Caco-2 (cell line): Measurements from ENCODE around the gene COX6B1. TPM values are rescaled to one million over a fixed set of nuclear protein-coding genes. Genes with fewer than 3 reads are reported as not detected.
"Not testable (repeated sequence)": the region's sequence is repeated elsewhere in the genome, so short reads cannot be mapped to it uniquely, and the experiment has no call there.

ENCODE experiments used
- BruUV-seq: library from RNA; stranded (reverse); fragments of 400-500 nt; replicated peaks from 2 replicates; lab custom pipeline; 2021; lab: Mats Ljungman, UMichigan
- CTCF ChIA-PET: fragments of 300-600 bp; sonication (Branson Sonifier 250); formaldehyde crosslinking; loops from one replicate; lab custom pipeline; 2022; ENCODE audit warnings: antibody characterized with exemption; lab: Charles Lee
- POLR2A ChIA-PET: fragments of 300-600 bp; sonication (Branson Sonifier 250); formaldehyde crosslinking; loops from one replicate; lab custom pipeline; 2022; ENCODE audit warnings: antibody characterized with exemption; lab: Charles Lee
- DNase-seq, 2 experiments: peaks; one replicate each; pipeline versions ENCODE4 v3.0.0 to v3.0.0-alpha.2; 2020 to 2022
- H3K27me3 ChIP-seq: replicated peaks from 2 replicates; pipeline ENCODE4 v1.6.0; 2011; ENCODE audit warnings: low read length; ENCODE audit not compliant: control insufficient read depth, insufficient read depth
- H3K36me3 ChIP-seq: 2 replicates; pipeline ENCODE4 v1.5.1; 2011; ENCODE audit warnings: low read length; ENCODE audit not compliant: control insufficient read depth, insufficient read depth
- H3K4me1 ChIP-seq: fragments of 250-450 bp; sonication (Bioruptor Pico); 2 replicates; pipeline ENCODE4 v1.5.1; 2020; ENCODE audit warnings: mild to moderate bottlenecking
- H3K4me3 ChIP-seq: 2 replicates; pipeline ENCODE4 v1.5.1; 2011; ENCODE audit warnings: low read depth, mild to moderate bottlenecking, control low read depth, low read length
- H3K9me3 ChIP-seq: fragments of 250-450 bp; sonication (Bioruptor Pico); 2 replicates; pipeline ENCODE4 v1.5.1; 2020; ENCODE audit warnings: mild to moderate bottlenecking, moderate library complexity
- H3K27ac Mint-ChIP-seq: one replicate; pipeline ENCODE4 v1.8.0; 2022; ENCODE audit warnings: mixed read lengths; ENCODE audit not compliant: unreplicated experiment
- H3K27me3 Mint-ChIP-seq: one replicate; pipeline ENCODE4 v1.8.0; 2022; ENCODE audit warnings: mixed read lengths; ENCODE audit not compliant: insufficient read depth, unreplicated experiment
- H3K36me3 Mint-ChIP-seq: one replicate; pipeline ENCODE4 v1.8.0; 2022; ENCODE audit warnings: mild to moderate bottlenecking, mixed read lengths; ENCODE audit not compliant: insufficient read depth, unreplicated experiment
- H3K4me1 Mint-ChIP-seq: one replicate; pipeline ENCODE4 v1.8.0; 2022; ENCODE audit warnings: low read depth, mixed read lengths; ENCODE audit not compliant: unreplicated experiment
- H3K4me3 Mint-ChIP-seq: one replicate; pipeline ENCODE4 v1.8.0; 2022; ENCODE audit warnings: mild to moderate bottlenecking, moderate library complexity, mixed read lengths; ENCODE audit not compliant: unreplicated experiment
- H3K9me3 Mint-ChIP-seq: one replicate; pipeline ENCODE4 v1.8.0; 2022; ENCODE audit warnings: mixed read lengths; ENCODE audit not compliant: unreplicated experiment
- intact Hi-C: fragments of 100-400 bp; cut with micrococcal nuclease; formaldehyde crosslinking; loops from one replicate; pipeline ENCODE4 v1.10.0; 2022; ENCODE audit not compliant: unreplicated experiment
- total RNA-seq: library from RNA; stranded (reverse); gene quantifications from 2 replicates; pipeline ENCODE4 v1.2.3, GENCODE V29; 2022
- TF ChIP-seq, protein P1 (sequence below), 2 experiments: fragments of 200-600 bp in 1 of 2; IDR thresholded peaks; 1 replicate in 1 of 2; 2 replicates in 1 of 2; pipeline versions ENCODE4 v1.5.1 to v1.8.0; 2011 to 2022; ENCODE audit warnings: antibody characterized with exemption in 1 of 2, control low read depth in 1 of 2, inconsistent platforms in 1 of 2, low read depth in 1 of 2, low read length in 1 of 2, mild to moderate bottlenecking in 1 of 2, moderate library complexity in 1 of 2; ENCODE audit not compliant: insufficient read depth in 1 of 2, severe bottlenecking in 1 of 2, unreplicated experiment in 1 of 2

COX6B1 gene
- total RNA-seq, 1 experiment from 2014 or later, result 551 TPM

DNA sequence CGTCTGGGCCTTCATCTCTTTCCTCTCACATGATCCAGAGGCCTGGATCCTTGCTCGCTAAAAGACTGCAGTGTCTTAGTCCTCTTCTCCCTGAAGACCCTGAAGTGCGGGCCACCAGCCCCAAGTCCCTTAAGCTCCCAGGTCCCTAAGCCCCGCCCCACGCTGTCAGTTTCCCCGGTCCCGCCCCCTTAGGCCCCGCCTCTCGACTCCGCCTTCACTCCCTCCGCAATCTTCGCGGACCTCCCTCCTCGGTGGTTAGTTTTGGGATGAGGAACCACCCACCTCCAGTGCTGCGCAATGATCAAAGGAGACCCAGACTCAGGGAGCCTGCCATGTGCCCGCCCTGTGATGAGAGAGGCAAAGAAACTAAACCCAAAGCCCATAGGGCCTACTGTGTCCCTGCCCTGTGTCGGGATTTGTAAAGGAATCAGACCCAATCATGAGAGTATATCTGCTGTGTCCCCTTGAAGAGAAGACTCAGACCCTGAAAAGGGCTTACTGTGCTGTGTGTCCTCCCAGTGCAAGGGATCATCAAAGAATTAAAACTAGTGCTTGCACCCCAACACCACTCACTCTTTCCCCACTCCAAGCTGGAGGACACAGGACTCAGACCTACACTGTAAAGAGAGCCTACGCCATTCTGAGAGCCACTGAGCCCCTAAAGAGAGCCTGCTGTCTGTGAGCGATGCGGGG, 3.0 kb upstream of the COX6B1 start:
- TF ChIP-seq, protein P1, sequence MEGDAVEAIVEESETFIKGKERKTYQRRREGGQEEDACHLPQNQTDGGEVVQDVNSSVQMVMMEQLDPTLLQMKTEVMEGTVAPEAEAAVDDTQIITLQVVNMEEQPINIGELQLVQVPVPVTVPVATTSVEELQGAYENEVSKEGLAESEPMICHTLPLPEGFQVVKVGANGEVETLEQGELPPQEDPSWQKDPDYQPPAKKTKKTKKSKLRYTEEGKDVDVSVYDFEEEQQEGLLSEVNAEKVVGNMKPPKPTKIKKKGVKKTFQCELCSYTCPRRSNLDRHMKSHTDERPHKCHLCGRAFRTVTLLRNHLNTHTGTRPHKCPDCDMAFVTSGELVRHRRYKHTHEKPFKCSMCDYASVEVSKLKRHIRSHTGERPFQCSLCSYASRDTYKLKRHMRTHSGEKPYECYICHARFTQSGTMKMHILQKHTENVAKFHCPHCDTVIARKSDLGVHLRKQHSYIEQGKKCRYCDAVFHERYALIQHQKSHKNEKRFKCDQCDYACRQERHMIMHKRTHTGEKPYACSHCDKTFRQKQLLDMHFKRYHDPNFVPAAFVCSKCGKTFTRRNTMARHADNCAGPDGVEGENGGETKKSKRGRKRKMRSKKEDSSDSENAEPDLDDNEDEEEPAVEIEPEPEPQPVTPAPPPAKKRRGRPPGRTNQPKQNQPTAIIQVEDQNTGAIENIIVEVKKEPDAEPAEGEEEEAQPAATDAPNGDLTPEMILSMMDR (IDR thresholded peaks at IDR 0.05; ENCODE audit: insufficient read depth in 1 of 2, low read depth in 1 of 2, low read length in 1 of 2, severe bottlenecking in 1 of 2, unreplicated experiment in 1 of 2), result no peak
- DNase-seq, result peak; percentile 82 to 85
- CTCF ChIA-PET, result interaction anchor here (1.2 to 1.6 kb wide), 2 partner anchors 10 to 57 kb away, joined by 3 read pairs; no protein-coding TSS in a partner anchor
- intact Hi-C loops, result loop anchor here (2.0 to 5.0 kb wide), 5 partner anchors 16 to 112 kb away; partner anchors contain the start of genes HAUS5, HSPB6, KMT2B and PROSER3
- H3K9me3 ChIP-seq, result no peaks in the 10 kb centered on the region
- Mint-ChIP-seq H3K27ac (peak overlapping the region; percentile 36), H3K4me1 (peaks cover 12% of the 10 kb centered on the region), H3K4me3 (peak overlapping the region; percentile 74), H3K27me3 (no peaks in the 10 kb centered on the region), H3K36me3 (peaks cover 40% of the 10 kb centered on the region), H3K9me3 (no peaks in the 10 kb centered on the region)
- peak overlapping the region; percentile 80 for H3K4me3 ChIP-seq
- H3K36me3 ChIP-seq, result no peaks in the 10 kb centered on the region
- H3K4me1 ChIP-seq, result peaks cover 26% of the 10 kb centered on the region
- H3K27me3 ChIP-seq, result no peaks in the 10 kb centered on the region
- no TSS peak for BruUV-seq
- POLR2A ChIA-PET, result interaction anchor here (0.6 to 1.9 kb wide), 5 partner anchors 16 to 218 kb away, joined by 4 to 11 read pairs (median 5); no protein-coding TSS in a partner anchor

DNA sequence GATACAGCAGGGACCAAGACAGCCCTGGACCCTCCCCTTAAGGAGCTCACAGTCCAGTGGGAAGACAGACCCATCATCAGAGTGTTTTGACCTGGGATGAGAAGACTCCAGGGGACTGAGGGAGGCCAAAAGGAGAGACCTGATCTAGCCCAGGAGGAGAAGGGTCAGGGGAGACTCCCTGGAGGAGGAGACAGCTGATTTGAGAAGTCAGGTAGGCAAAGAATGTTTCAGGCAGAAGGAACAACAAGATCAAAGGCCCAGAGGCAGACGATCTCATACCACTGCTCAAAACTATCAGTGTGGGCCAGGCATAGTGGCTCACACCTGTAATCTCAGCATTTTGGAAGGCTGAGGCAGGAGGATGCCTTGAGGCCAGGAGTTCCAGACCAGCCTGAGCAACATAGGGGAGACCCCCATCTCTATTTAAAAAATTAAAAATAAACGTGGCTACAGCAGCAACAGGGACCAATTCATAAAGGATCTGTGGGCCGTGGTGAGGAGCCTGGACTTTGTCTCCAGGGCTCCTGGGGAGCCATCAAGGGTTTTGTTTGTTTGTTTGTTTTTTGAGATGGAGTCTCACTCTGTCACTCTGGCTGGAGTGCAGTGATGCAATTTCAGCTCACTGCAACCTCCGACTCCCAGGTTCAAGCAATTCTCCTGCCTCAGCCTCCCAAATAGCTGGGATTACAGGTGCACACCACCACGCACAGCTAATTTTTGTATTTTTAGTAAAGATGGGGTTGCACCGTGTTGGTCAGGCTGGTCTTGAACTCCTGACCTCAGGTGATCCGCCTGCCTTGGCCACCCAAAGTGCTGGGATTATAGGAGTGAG, 2.2 kb upstream of the COX6B1 start:
- CTCF ChIA-PET, result no interaction called here
- TF ChIP-seq, protein P1 (IDR thresholded peaks at IDR 0.05; ENCODE audit: insufficient read depth in 1 of 2, low read depth in 1 of 2, low read length in 1 of 2, severe bottlenecking in 1 of 2, unreplicated experiment in 1 of 2), result no peak
- Mint-ChIP-seq H3K9me3 (no peaks in the 10 kb centered on the region), H3K4me1 (peaks cover 12% of the 10 kb centered on the region), H3K27me3 (no peaks in the 10 kb centered on the region), H3K4me3 (peak overlapping the region; percentile 74), H3K27ac (no peak overlapping the region), H3K36me3 (peaks cover 45% of the 10 kb centered on the region)
- Histone ChIP-seq H3K36me3 (no peaks in the 10 kb centered on the region), H3K9me3 (no peaks in the 10 kb centered on the region), H3K4me1 (peaks cover 26% of the 10 kb centered on the region), H3K4me3 (no peak overlapping the region), H3K27me3 (no peaks in the 10 kb centered on the region)
- DNase-seq, result no peak
- no TSS peak for BruUV-seq
- POLR2A ChIA-PET, result interaction anchor here (0.6 kb wide), 1 partner anchor 42 kb away, joined by 5 read pairs; no protein-coding TSS in a partner anchor
- intact Hi-C loops, result loop anchor here (2.0 to 5.0 kb wide), 4 partner anchors 15 to 111 kb away; partner anchors contain the start of genes HAUS5, HSPB6, KMT2B and PROSER3

- POLR2A ChIA-PET, result no interaction called here
- no peak overlapping the region for H3K4me3 Mint-ChIP-seq
- TF ChIP-seq, protein P1 (IDR thresholded peaks at IDR 0.05; ENCODE audit: insufficient read depth in 1 of 2, low read depth in 1 of 2, low read length in 1 of 2, severe bottlenecking in 1 of 2, unreplicated experiment in 1 of 2), result no peak
- intact Hi-C loops, result no loop called here
- CTCF ChIA-PET, result no interaction called here
- H3K9me3 ChIP-seq, result no peaks in the 10 kb centered on the region
- no peak for DNase-seq
- peaks cover 4% of the 10 kb centered on the region for H3K4me1 Mint-ChIP-seq
- H3K9me3 Mint-ChIP-seq, result no peaks in the 10 kb centered on the region
- H3K36me3 Mint-ChIP-seq, result peaks cover 72% of the 10 kb centered on the region
- H3K27ac Mint-ChIP-seq, result no peak overlapping the region
- no TSS peak for BruUV-seq
- H3K4me3 ChIP-seq, result no peak overlapping the region
- H3K36me3 ChIP-seq, result peaks cover 4% of the 10 kb centered on the region
- H3K27me3 ChIP-seq, result no peaks in the 10 kb centered on the region
- peaks cover 9% of the 10 kb centered on the region for H3K4me1 ChIP-seq
- no peaks in the 10 kb centered on the region for H3K27me3 Mint-ChIP-seq
Measured at GRCh38 chr19:35650581-35650980, 2.5 kb downstream of the COX6B1 start.

- DNase-seq, H3K27me3 Mint-ChIP-seq, H3K9me3 ChIP-seq, H3K4me3 ChIP-seq, intact Hi-C loops, H3K27me3 ChIP-seq, BruUV-seq, H3K4me3 Mint-ChIP-seq, H3K9me3 Mint-ChIP-seq, H3K4me1 Mint-ChIP-seq, H3K4me1 ChIP-seq, H3K27ac Mint-ChIP-seq: not testable (repeated sequence)
- peaks cover 11% of the 10 kb centered on the region for H3K36me3 ChIP-seq
- peaks cover 81% of the 10 kb centered on the region for H3K36me3 Mint-ChIP-seq
- CTCF ChIA-PET, result interaction anchor here (1.2 kb wide), 1 partner anchor 10 kb away, joined by 3 read pairs; no protein-coding TSS in a partner anchor
- POLR2A ChIA-PET, result interaction anchor here (0.6 kb wide), 2 partner anchors 15 to 229 kb away, joined by 3 to 5 read pairs; no protein-coding TSS in a partner anchor
Measured at GRCh38 chr19:35654828-35655227, 6.7 kb downstream of the COX6B1 start.
